ENCODE data around the gene MACROH2A1. TPM values are rescaled to one million over a fixed set of nuclear protein-coding genes. Genes with fewer than 3 reads are reported as not detected.

The MACROH2A1 gene
- total and polyA plus RNA-seq, 2 experiments from 2014 or later: 64.9 to 81.6 TPM

DNA sequence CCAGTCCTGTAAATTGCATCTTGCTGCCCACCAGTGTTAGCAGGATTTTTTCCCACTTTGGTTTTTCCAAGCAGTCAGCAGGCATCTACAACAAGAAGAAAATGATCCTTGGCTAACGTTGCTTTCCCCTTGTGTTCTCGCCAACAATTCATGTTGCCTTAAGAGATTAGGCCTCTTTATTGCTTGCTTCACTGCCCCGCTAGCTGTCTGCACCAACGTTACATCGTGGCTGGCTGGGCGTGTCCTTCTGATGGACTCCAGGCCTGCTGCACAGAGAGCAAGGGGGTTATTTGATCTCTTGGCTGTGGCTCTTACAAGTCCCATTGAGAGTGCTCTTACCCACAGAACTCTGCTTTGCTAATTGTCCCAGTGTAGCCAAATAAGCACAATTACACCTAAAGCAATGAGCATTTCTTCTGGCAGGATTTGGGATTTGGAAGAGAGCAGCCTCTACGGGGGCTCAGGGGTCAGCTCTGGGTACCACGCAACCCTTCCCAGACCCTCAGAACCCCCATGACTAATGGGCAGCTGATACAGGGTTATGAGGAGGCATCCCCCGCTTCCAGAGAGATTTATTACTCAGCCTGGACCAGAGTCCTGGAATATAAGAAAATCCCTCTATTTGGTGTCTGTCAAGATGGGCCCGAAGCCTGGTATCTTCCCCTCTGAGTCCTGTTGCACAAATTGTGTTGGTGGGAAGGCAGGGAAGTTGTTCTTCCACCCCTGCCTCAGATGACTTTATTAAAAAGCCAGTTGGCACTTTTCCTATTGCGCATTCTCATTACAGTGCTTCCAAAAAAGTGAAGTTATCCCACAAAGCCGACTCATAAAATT, 30.5 kb upstream of the MACROH2A1 start:
- no peak for ATAC-seq
- Mint-ChIP-seq H3K4me1 (peaks cover 7% of the 10 kb centered on the region), H3K9me3 (peaks cover 11% of the 10 kb centered on the region; the same call in 2 of the 3 replicates), H3K36me3 (ENCODE audit: low read depth) (peaks cover 8% of the 10 kb centered on the region; the same call in 2 of the 3 replicates), H3K27ac (no peak overlapping the region), H3K27me3 (ENCODE audit: insufficient read depth, low read depth, poor library complexity) (peaks cover 2% of the 10 kb centered on the region), H3K4me3 (no peak overlapping the region)
- no peak overlapping the region for H3K4me2 ChIP-seq
- H3K36me3 ChIP-seq (ENCODE audit: insufficient read depth): no peaks in the 10 kb centered on the region
- TF ChIP-seq ETS1 (IDR thresholded peaks at IDR 0.05) (no peak), ZNF331 (CRISPR knock-in tag; IDR thresholded peaks at IDR 0.05; ENCODE audit: low read depth) (no peak), NANOG (IDR thresholded peaks at IDR 0.05; ENCODE audit: borderline replicate concordance) (no peak), POLR2AphosphoS5 (IDR thresholded peaks at IDR 0.05; ENCODE audit: low read depth) (no peak), EZH2phosphoT487 (IDR thresholded peaks at IDR 0.05; ENCODE audit: unreplicated experiment) (no peak), EZH2 (IDR thresholded peaks at IDR 0.05; ENCODE audit: low read depth, unreplicated experiment) (no peak), CREB1 (CRISPR knock-in tag; IDR thresholded peaks at IDR 0.05; ENCODE audit: low read depth) (no peak), JUNB (IDR thresholded peaks at IDR 0.05; ENCODE audit: unreplicated experiment) (no peak), STAT1 (IDR thresholded peaks at IDR 0.05; ENCODE audit: unreplicated experiment) (no peak), ZNF114 (CRISPR knock-in tag; IDR thresholded peaks at IDR 0.05) (no peak)
- TF ChIP-seq, protein P1, sequence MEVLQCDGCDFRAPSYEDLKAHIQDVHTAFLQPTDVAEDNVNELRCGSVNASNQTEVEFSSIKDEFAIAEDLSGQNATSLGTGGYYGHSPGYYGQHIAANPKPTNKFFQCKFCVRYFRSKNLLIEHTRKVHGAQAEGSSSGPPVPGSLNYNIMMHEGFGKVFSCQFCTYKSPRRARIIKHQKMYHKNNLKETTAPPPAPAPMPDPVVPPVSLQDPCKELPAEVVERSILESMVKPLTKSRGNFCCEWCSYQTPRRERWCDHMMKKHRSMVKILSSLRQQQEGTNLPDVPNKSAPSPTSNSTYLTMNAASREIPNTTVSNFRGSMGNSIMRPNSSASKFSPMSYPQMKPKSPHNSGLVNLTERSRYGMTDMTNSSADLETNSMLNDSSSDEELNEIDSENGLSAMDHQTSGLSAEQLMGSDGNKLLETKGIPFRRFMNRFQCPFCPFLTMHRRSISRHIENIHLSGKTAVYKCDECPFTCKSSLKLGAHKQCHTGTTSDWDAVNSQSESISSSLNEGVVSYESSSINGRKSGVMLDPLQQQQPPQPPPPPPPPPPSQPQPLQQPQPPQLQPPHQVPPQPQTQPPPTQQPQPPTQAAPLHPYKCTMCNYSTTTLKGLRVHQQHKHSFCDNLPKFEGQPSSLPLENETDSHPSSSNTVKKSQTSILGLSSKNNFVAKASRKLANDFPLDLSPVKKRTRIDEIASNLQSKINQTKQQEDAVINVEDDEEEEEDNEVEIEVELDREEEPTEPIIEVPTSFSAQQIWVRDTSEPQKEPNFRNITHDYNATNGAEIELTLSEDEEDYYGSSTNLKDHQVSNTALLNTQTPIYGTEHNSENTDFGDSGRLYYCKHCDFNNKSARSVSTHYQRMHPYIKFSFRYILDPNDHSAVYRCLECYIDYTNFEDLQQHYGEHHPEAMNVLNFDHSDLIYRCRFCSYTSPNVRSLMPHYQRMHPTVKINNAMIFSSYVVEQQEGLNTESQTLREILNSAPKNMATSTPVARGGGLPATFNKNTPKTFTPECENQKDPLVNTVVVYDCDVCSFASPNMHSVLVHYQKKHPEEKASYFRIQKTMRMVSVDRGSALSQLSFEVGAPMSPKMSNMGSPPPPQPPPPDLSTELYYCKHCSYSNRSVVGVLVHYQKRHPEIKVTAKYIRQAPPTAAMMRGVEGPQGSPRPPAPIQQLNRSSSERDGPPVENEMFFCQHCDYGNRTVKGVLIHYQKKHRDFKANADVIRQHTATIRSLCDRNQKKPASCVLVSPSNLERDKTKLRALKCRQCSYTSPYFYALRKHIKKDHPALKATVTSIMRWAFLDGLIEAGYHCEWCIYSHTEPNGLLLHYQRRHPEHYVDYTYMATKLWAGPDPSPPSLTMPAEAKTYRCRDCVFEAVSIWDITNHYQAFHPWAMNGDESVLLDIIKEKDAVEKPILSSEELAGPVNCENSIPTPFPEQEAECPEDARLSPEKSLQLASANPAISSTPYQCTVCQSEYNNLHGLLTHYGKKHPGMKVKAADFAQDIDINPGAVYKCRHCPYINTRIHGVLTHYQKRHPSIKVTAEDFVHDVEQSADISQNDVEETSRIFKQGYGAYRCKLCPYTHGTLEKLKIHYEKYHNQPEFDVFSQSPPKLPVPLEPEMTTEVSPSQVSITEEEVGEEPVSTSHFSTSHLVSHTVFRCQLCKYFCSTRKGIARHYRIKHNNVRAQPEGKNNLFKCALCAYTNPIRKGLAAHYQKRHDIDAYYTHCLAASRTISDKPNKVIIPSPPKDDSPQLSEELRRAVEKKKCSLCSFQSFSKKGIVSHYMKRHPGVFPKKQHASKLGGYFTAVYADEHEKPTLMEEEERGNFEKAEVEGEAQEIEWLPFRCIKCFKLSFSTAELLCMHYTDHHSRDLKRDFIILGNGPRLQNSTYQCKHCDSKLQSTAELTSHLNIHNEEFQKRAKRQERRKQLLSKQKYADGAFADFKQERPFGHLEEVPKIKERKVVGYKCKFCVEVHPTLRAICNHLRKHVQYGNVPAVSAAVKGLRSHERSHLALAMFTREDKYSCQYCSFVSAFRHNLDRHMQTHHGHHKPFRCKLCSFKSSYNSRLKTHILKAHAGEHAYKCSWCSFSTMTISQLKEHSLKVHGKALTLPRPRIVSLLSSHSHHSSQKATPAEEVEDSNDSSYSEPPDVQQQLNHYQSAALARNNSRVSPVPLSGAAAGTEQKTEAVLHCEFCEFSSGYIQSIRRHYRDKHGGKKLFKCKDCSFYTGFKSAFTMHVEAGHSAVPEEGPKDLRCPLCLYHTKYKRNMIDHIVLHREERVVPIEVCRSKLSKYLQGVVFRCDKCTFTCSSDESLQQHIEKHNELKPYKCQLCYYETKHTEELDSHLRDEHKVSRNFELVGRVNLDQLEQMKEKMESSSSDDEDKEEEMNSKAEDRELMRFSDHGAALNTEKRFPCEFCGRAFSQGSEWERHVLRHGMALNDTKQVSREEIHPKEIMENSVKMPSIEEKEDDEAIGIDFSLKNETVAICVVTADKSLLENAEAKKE (CRISPR knock-in tag; IDR thresholded peaks at IDR 0.05): no peak
- TF ChIP-seq, protein P2, sequence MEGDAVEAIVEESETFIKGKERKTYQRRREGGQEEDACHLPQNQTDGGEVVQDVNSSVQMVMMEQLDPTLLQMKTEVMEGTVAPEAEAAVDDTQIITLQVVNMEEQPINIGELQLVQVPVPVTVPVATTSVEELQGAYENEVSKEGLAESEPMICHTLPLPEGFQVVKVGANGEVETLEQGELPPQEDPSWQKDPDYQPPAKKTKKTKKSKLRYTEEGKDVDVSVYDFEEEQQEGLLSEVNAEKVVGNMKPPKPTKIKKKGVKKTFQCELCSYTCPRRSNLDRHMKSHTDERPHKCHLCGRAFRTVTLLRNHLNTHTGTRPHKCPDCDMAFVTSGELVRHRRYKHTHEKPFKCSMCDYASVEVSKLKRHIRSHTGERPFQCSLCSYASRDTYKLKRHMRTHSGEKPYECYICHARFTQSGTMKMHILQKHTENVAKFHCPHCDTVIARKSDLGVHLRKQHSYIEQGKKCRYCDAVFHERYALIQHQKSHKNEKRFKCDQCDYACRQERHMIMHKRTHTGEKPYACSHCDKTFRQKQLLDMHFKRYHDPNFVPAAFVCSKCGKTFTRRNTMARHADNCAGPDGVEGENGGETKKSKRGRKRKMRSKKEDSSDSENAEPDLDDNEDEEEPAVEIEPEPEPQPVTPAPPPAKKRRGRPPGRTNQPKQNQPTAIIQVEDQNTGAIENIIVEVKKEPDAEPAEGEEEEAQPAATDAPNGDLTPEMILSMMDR (conservative IDR thresholded peaks at IDR 0.05; ENCODE audit: low read depth in 2 of 2): no peak
- TF ChIP-seq, protein P3, sequence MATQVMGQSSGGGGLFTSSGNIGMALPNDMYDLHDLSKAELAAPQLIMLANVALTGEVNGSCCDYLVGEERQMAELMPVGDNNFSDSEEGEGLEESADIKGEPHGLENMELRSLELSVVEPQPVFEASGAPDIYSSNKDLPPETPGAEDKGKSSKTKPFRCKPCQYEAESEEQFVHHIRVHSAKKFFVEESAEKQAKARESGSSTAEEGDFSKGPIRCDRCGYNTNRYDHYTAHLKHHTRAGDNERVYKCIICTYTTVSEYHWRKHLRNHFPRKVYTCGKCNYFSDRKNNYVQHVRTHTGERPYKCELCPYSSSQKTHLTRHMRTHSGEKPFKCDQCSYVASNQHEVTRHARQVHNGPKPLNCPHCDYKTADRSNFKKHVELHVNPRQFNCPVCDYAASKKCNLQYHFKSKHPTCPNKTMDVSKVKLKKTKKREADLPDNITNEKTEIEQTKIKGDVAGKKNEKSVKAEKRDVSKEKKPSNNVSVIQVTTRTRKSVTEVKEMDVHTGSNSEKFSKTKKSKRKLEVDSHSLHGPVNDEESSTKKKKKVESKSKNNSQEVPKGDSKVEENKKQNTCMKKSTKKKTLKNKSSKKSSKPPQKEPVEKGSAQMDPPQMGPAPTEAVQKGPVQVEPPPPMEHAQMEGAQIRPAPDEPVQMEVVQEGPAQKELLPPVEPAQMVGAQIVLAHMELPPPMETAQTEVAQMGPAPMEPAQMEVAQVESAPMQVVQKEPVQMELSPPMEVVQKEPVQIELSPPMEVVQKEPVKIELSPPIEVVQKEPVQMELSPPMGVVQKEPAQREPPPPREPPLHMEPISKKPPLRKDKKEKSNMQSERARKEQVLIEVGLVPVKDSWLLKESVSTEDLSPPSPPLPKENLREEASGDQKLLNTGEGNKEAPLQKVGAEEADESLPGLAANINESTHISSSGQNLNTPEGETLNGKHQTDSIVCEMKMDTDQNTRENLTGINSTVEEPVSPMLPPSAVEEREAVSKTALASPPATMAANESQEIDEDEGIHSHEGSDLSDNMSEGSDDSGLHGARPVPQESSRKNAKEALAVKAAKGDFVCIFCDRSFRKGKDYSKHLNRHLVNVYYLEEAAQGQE (IDR thresholded peaks at IDR 0.05; ENCODE audit: unreplicated experiment): no peak
- no peaks in the 10 kb centered on the region for H4K20me1 ChIP-seq (replicated peaks; ENCODE audit: insufficient read depth)
- no peaks in the 10 kb centered on the region for H3K4me1 ChIP-seq (ENCODE audit: insufficient read depth)
- no peaks in the 10 kb centered on the region for H3F3A ChIP-seq (replicated peaks; ENCODE audit: low read depth)
- DNase-seq (ENCODE audit: low spot score): no peak
- no peaks in the 10 kb centered on the region for H3K79me2 ChIP-seq (replicated peaks; ENCODE audit: insufficient read depth)
- H3K4me3 ChIP-seq: no peak overlapping the region
- no peaks in the 10 kb centered on the region for H3K9me2 ChIP-seq (ENCODE audit: insufficient read depth)
- no peak overlapping the region for H3K27ac ChIP-seq (ENCODE audit: low read depth)
- H2AFZ ChIP-seq: no peak overlapping the region
- H3K27me3 ChIP-seq (ENCODE audit: insufficient read depth): no peaks in the 10 kb centered on the region

Data from GM23338 (cell line).